PC-9 (cell line): Measurements from ENCODE around the gene OR4B1. TPM values are rescaled to one million over a fixed set of nuclear protein-coding genes. Genes with fewer than 3 reads are reported as not detected.

Source experiments
- BruUV-seq: library from RNA; stranded (reverse); fragments of 400-500 nt; replicated peaks from 2 replicates; lab custom pipeline; 2021; lab: Mats Ljungman, UMichigan
- CTCF ChIA-PET: fragments of 300-600 bp; sonication (Branson Sonifier 250); formaldehyde crosslinking; loops from one replicate; lab custom pipeline; 2022; ENCODE audit warnings: antibody characterized with exemption; lab: Charles Lee
- POLR2A ChIA-PET: fragments of 300-600 bp; sonication (Branson Sonifier 250); formaldehyde crosslinking; loops from one replicate; lab custom pipeline; 2022; ENCODE audit warnings: antibody characterized with exemption; ENCODE audit not compliant: unreplicated experiment; lab: Charles Lee
- DNase-seq, 2 experiments: peaks; one replicate each; pipeline versions ENCODE4 v3.0.0 to v3.0.0-alpha.2; 2015 to 2022; ENCODE audit warnings: mixed read lengths in 1 of 2
- H2AFZ ChIP-seq: fragments of 200-600 bp; sonication (generic); 2 replicates; pipeline ENCODE4 v1.8.1; 2017; ENCODE audit warnings: antibody characterized with exemption
- H3F3A ChIP-seq: fragments of 200-600 bp; sonication (generic); 2 replicates; pipeline ENCODE4 v1.8.1; 2017; ENCODE audit warnings: antibody characterized with exemption, mild to moderate bottlenecking, low read depth; ENCODE audit not compliant: insufficient read depth
- H3K27ac ChIP-seq: fragments of 200-600 bp; sonication (generic); 2 replicates; pipeline ENCODE4 v1.6.1; 2016; ENCODE audit warnings: mixed run types
- H3K27me3 ChIP-seq: fragments of 200-600 bp; sonication (generic); 2 replicates; pipeline ENCODE4 v1.6.1; 2016; ENCODE audit warnings: low read depth, mixed run types; ENCODE audit not compliant: insufficient read depth
- H3K36me3 ChIP-seq: fragments of 200-600 bp; sonication (generic); 2 replicates; pipeline ENCODE4 v1.6.1; 2016; ENCODE audit warnings: low read depth, mixed run types
- H3K4me1 ChIP-seq: fragments of 200-600 bp; sonication (generic); replicated peaks from 2 replicates; pipeline ENCODE4 v1.6.1; 2016; ENCODE audit warnings: mixed run types; ENCODE audit not compliant: insufficient read depth
- H3K4me2 ChIP-seq: fragments of 200-600 bp; sonication (generic); 2 replicates; pipeline ENCODE4 v1.6.1; 2017; ENCODE audit warnings: mixed run types
- H3K4me3 ChIP-seq: fragments of 200-600 bp; sonication (generic); 2 replicates; pipeline ENCODE4 v1.6.1; 2016; ENCODE audit warnings: mixed run types
- H3K79me2 ChIP-seq: fragments of 200-600 bp; sonication (generic); 2 replicates; pipeline ENCODE4 v1.6.1; 2017; ENCODE audit warnings: low read depth, mixed run types
- H3K9me2 ChIP-seq: fragments of 200-600 bp; sonication (generic); 2 replicates; pipeline ENCODE4 v1.8.1; 2017; ENCODE audit warnings: mild to moderate bottlenecking; ENCODE audit not compliant: insufficient read depth
- H3K9me3 ChIP-seq: fragments of 200-600 bp; sonication (generic); 2 replicates; pipeline ENCODE4 v1.8.1; 2016; ENCODE audit warnings: low read depth; ENCODE audit not compliant: insufficient read depth
- H4K20me1 ChIP-seq: fragments of 200-600 bp; sonication (generic); 2 replicates; pipeline ENCODE4 v1.8.1; 2017; ENCODE audit not compliant: insufficient read depth
- CTCF ChIP-seq: fragments of 200-600 bp; sonication (generic); conservative IDR thresholded peaks from 2 replicates; pipeline ENCODE4 v1.6.1; 2017; ENCODE audit warnings: mixed run types, antibody characterized with exemption, mild to moderate bottlenecking, moderate library complexity
- EZH2 ChIP-seq: fragments of 200-600 bp; sonication (generic); IDR thresholded peaks from 2 replicates; pipeline ENCODE4 v1.8.0; 2017; ENCODE audit warnings: antibody characterized with exemption, low read depth
- intact Hi-C: fragments of 100-400 bp; cut with micrococcal nuclease; formaldehyde crosslinking; loops from one replicate; pipeline ENCODE4 v1.10.0; 2022; ENCODE audit not compliant: unreplicated experiment
- total RNA-seq: library from RNA; stranded (reverse); gene quantifications from 2 replicates; pipeline ENCODE4 v1.2.3, GENCODE V29; 2021

Gene OR4B1
- total RNA-seq, 1 experiment from 2014 or later, result not detected

GRCh38 chr11:48169259-48169658 lies 47.4 kb upstream of the OR4B1 start:
- Histone ChIP-seq H3K27me3 (no peaks in the 10 kb centered on the region), H3F3A (peaks cover 30% of the 10 kb centered on the region), H4K20me1 (peaks cover 8% of the 10 kb centered on the region; the same call in 1 of the 2 replicates), H3K79me2 (no peaks in the 10 kb centered on the region), H2AFZ (no peak overlapping the region), H3K36me3 (peaks cover 9% of the 10 kb centered on the region; the same call in 1 of the 2 replicates), H3K4me3 (no peak overlapping the region), H3K4me2 (no peak overlapping the region), H3K9me3 (no peaks in the 10 kb centered on the region), H3K9me2 (no peaks in the 10 kb centered on the region), H3K4me1 (0 out of 2 replicates have a peak, but pooled peaks cover 3% of the 10 kb centered on the region), H3K27ac (no peak overlapping the region)
- ChIA-PET CTCF (no interaction called here), POLR2A (no interaction called here)
- no peak for DNase-seq
- BruUV-seq, result no TSS peak
- TF ChIP-seq CTCF (no peak), EZH2 (no peak)
- intact Hi-C loops, result loop anchor here (10.0 kb wide), 1 partner anchor 234 kb away; no protein-coding TSS in a partner anchor

GRCh38 chr11:48169717-48170116 lies 46.9 kb upstream of the OR4B1 start:
- BruUV-seq, result no TSS peak
- Histone ChIP-seq H3K27me3 (no peaks in the 10 kb centered on the region), H3K4me1 (0 out of 2 replicates have a peak, but pooled peaks cover 1% of the 10 kb centered on the region), H4K20me1 (peaks cover 8% of the 10 kb centered on the region; the same call in 1 of the 2 replicates), H3K4me2 (no peak overlapping the region), H3K36me3 (peaks cover 7% of the 10 kb centered on the region; the same call in 1 of the 2 replicates), H3K79me2 (no peaks in the 10 kb centered on the region), H2AFZ (no peak overlapping the region), H3K27ac (no peak overlapping the region), H3K9me3 (no peaks in the 10 kb centered on the region), H3K9me2 (no peaks in the 10 kb centered on the region), H3K4me3 (no peak overlapping the region), H3F3A (peaks cover 27% of the 10 kb centered on the region)
- DNase-seq, result no peak
- ChIA-PET POLR2A (no interaction called here), CTCF (no interaction called here)
- no peak for TF ChIP-seq CTCF
- no peak for TF ChIP-seq EZH2
- intact Hi-C loops, result loop anchor here (10.0 kb wide), 1 partner anchor 235 kb away; no protein-coding TSS in a partner anchor

GRCh38 chr11:48170241-48171233 lies 46.1 kb upstream of the OR4B1 start:
- no TSS peak for BruUV-seq
- Histone ChIP-seq H3F3A (peaks cover 25% of the 10 kb centered on the region), H3K4me3 (no peak overlapping the region), H3K4me1 (no peaks in the 10 kb centered on the region), H2AFZ (no peak overlapping the region), H3K79me2 (no peaks in the 10 kb centered on the region), H3K9me3 (no peaks in the 10 kb centered on the region), H3K36me3 (no peaks in the 10 kb centered on the region), H3K9me2 (no peaks in the 10 kb centered on the region), H3K27ac (no peak overlapping the region), H4K20me1 (peaks cover 8% of the 10 kb centered on the region; the same call in 1 of the 2 replicates), H3K4me2 (no peak overlapping the region), H3K27me3 (no peaks in the 10 kb centered on the region)
- TF ChIP-seq EZH2 (no peak), CTCF (no peak)
- DNase-seq, result no peak
- ChIA-PET POLR2A (no interaction called here), CTCF (interaction anchor here (0.6 kb wide), 1 partner anchor 716 kb away, joined by 14 read pairs; no protein-coding TSS in a partner anchor)
- intact Hi-C loops, result no loop called here
